Stimulated activated CD4-positive, alpha-beta T cell treated with anti-CD3 and anti-CD28 coated beads, Interleukin-4, amount 100 ng/mL, for 4 hours (primary cell): ENCODE data around the gene FAM170B.

Experiments
- DNase-seq, 2 experiments: peaks; one replicate each; pipeline ENCODE4 v3.0.0-alpha.2; 2020

FAM170B gene

GRCh38 chr10:49151025-49151445, 17.2 kb upstream of the FAM170B start:
- no peak for DNase-seq

GRCh38 chr10:49150426-49150825, 16.6 kb upstream of the FAM170B start:
- DNase-seq: no peak

GRCh38 chr10:49149881-49150280, 16.1 kb upstream of the FAM170B start:
- DNase-seq: no peak

GRCh38 chr10:49144058-49144720, 10.4 kb upstream of the FAM170B start:
- no peak for DNase-seq

DNA sequence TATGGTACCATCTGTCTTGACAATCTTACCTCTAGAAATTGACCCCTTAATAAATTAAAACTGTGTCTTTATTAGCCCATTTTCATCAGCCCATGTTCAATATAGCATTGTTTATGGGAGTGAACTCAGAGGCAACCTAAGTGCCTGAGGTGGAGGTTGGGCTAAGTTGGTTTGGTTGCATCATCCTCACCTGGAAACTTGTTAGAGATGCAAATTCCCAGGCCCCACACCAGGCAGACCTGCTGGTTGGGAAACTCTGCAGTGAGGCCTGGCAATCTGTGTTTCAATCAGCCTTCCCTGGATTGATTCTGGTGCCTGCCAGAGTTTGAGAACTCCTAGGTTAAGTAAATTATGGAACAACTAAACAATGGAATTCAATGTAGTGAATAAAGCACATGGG, 9.4 kb upstream of the FAM170B start:
- DNase-seq: no peak

GRCh38 chr10:49141541-49142332, 7.9 kb upstream of the FAM170B start:
- no peak for DNase-seq

DNA sequence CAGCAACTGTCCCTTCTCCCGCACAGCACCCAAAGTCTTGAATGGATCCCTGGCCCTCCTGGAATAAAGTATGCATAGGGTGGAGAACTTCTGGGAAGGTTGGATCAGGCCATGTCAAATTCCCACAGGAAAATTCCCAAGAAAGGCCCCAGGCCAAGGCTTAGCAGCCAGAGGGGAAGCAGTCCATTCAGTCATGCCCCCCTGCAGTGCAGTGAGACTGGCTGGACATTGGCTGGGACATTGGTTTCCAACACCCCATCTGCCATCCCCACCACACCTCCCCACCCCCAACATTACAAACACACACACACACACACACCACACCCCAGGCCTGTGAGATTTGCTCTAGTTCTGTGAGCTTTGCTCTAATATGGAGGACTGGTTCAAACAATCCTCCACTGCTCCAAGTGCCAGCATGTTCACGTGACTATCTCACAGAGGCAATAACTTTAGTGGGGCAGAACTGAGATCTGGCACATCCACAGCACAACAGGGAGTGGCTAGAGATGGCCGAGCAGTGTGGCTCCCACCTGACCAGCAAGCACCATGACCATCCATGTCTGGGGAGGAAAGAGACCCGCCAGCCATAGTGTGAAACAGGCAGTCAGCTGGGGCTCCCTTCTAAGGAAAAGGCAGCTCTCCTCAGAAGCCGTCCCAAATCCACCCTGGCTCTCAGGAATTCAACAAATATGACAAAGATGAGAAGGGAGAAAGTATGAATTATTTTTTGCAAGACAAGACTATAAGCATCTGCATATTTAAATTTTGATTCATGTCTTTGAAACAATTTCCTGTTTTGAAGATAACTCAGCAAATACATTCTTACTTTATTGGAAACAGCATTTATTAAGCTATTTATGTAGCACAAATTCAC, 6.7 kb upstream of the FAM170B start:
- no peak for DNase-seq

GRCh38 chr10:49139846-49140195, 6.0 kb upstream of the FAM170B start:
- no peak for DNase-seq

DNA sequence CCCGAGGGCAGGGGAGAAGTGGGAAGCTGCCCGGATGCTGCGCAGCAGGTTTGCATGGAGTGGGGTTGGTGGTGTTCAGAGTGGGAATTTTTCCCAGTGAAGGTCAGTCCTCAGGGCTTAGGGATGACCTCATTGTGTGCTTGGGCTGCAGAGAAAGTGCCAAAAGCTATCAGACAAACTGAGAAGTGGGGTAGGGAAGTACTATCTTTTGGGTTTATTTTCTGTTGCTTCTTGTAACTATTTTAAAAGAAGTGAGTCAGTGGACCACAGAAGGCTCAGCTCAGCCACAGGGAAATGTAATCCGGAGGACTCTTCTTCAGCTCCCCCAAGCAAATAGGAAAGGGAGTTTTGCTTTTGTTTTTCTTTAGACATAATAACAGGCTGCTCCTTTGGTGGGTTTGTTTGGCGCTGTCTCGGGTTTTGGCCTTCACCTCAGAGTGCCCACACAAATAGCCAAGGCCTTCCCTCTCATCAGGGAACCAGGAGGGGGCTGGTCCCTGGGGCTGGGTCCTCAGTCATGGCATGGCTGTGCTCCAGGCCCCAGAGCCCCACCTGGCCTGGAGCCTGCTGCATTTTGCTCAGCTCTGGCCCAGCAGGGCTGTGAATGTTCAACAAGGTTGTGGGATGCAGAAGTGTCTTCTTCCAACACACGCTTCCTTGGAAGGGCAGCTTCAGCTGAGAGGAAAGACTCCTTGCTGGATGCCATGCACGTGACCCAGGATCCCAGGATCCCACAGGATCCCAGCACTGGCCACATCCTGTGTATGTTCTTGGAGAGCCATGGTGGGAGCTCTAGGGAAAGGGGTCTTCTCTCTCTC, 5.4 kb upstream of the FAM170B start:
- DNase-seq: no peak

DNA sequence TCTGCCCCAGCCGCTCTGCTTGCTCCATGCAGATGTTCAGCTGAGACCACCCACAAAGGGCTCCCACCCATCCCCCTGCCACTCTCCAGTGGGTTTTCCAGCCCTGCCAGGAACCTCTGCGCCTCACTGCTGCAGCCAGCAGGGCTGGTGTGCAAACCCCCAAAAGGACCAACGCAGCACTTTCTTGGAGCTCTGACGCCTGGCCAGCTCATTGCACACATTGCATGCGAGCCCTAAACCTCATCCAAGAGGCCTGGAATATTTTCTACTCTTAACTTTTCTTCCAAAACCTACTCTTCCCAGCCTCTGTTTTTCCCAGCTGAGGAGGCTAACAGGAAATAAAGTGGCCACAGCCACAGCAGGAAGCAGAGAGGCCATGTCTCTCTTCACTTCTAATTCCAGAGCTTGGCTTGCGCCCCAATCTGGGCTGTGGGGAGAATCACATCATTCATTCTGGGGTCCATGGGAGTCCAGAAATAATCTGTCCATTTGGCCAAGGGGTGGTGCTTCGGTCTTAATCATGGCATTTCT, 4.6 kb upstream of the FAM170B start:
- DNase-seq: no peak

- DNase-seq: no peak
Measured at GRCh38 chr10:49136525-49136924, 2.7 kb upstream of the FAM170B start.

DNA sequence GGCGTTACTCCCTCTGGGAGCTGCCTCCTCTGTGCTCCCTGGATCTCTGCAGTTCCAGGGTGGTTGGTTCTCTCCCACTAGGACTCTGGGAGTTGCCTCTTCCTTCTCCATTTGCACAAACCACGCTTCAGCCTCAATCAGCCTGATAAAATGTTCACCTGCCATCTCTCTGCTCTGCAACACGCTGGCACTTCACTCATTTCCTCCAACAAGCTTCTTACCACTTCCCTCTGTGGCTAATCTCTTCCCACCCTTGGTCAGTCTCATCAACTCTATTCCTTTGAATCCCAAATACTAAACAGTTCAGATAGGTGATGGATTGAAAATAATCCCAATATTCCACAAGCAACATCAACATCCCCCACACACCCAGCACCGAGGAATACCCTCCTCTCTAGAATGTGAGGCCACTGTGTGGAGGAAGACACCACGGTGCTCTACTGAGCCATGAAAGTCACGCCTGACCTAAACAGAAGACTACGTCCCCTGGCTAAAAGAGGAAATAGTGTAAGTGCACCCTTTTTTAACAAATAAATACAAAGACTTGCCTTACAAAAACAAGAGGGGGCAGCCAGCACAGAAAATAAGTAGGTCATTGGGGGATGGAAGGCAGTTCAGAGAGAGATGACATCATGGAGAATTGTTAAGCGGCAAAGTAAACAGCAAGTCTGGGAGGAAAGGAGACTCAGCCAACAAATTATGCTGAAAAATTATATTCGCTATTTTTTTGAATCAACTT, 1.9 kb upstream of the FAM170B start:
- no peak for DNase-seq

DNA sequence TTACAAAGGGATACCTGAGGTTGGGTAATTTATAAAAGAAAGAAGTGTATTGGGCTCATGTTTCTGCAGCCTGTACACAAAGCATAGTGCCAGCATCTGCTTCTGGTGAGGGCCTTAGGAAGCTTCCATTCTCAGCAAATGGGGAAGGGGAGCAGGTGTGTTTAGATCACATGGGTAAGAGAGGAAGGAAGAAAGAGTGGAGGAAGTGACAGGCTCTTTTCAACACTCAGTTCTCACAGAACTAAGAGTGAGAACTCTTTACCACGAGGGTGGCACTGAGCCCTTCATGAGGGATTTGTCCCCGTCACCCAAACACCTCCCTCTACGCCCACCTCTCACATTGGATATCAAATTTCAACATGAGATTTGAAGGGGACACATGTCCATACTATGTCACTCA, 506 bp upstream of the FAM170B start:
- DNase-seq: no peak

- DNase-seq: no peak
Measured at GRCh38 chr10:49132362-49132737, 1.5 kb downstream of the FAM170B start.

GRCh38 chr10:49131507-49132361, 2.1 kb downstream of the FAM170B start:
- no peak for DNase-seq

- DNase-seq: no peak
Measured at GRCh38 chr10:49129376-49129775, 4.4 kb downstream of the FAM170B start.

DNA sequence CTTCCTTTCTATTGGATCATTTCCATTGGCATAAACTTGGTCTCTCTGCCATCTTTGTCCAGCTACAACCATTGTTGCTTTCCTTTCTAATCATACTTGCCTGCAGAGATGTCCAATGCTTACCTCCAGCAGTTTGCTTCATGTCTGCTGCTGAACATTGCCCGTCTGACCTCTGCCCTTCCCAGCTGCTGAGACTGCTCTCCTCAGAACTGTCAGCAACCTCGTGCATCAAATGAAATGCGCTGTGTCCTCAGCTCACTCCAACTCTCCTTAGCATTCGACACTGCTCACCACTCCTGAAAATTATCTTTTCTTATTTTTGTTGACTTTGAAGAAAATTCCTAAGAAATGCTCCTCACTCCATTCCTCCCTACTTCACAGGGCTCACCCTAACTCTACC, 5.0 kb downstream of the FAM170B start:
- no peak for DNase-seq

GRCh38 chr10:49123981-49124950, 9.6 kb downstream of the FAM170B start:
- no peak for DNase-seq

- no peak for DNase-seq
Measured at GRCh38 chr10:49120911-49121310, 12.9 kb downstream of the FAM170B start.

- DNase-seq: no peak
Measured at GRCh38 chr10:49119746-49120145, 14.1 kb downstream of the FAM170B start.
